ENCODE measurements around the gene DVL2.
"Not testable (repeated sequence)": the region's sequence is repeated elsewhere in the genome, so short reads cannot be mapped to it uniquely, and the experiment has no call there.

DVL2 gene

DNA sequence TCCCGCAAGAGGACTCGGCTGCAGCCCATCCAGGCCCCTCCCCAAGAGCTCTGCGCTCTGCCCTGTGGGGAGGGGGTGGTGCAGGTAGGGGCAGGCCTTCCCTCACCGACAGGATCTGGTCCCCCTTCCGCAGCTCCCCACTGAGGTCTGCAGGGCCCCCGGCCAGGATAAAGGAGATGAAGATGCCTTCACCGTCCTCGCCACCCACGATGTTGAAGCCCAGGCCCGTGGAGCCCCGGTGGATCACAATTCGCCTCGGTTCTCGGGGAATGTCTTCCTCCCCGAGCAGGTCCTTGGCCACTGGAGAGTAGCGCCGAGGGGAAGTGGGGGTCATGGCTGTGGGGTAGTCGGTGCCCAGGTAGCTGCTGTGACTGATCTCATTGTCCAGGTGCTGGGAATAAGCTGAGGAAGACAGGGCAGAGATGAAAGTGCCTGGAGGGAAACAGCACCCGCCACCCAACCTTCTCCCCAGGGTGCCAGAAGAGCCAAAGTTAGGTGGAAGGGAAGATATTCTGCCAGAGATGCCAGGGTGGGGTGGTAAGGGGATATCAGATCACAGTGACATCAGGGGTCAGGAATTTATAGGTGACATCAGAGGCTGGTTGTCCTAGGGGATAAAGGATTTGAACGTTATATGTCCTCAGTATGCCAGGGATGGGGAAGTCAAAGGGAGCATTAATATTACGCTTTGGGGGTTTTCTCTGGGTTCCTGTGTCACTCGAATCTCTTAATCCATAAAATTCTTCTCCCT, 37.5 kb downstream of the DVL2 start:
- DNase-seq (ENCODE audit: low spot score) = no peak

DNA sequence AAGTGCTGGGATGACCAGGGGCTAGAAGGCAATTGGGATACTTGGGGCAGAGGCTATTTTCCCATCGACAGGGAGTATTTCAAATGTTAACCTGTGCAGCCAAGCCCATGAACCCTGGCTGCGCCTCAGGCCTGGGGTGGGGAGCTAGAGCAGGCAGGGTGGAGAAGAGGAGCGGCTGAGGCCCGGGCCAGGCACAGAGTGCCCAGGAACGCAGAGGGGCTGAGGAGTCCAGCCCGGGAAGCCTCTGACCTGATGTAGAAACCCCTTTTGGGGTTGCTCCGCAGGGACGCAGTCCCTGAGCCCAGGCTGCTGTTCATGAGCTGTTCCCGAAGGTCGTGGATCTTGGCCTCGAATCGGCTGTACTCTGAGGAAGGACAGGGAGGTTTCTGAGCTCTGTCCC, 38.3 kb downstream of the DVL2 start:
- no peak for DNase-seq (ENCODE audit: low spot score)

DNA sequence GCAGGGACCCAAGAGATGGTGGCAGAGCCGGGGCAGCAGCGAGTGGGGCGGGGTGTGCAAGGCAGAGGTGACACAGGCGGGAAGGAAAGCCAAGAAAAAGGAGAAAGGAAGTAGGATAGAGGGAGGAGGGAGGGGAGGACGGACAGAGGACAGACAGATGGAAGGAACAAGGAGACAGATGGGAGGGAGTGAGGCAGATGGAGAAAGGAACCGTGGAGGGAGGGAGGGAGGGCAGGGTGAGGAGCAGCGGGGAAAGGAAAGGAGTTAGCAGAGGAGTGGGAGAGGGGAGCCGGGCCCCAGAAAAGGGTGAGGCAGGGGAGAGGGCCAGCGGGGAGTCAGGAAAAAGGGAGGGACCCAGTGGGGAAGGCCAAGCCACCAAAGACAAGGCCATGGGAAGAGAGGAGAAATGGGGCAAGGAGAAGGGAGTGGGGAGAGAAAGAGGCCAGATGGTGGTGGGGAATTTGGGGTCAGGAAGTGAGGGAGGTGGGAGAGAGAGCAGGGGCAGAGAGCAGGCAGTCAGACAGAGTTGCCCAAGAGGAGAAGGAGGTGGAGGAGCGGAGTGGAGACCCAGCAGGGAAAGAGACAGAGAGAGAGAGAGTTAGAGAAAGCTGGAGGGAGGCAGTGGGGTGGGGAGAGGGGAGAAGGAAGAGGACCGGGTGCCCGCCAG, 41.9 kb downstream of the DVL2 start:
- no peak for DNase-seq (ENCODE audit: low spot score)

DNA sequence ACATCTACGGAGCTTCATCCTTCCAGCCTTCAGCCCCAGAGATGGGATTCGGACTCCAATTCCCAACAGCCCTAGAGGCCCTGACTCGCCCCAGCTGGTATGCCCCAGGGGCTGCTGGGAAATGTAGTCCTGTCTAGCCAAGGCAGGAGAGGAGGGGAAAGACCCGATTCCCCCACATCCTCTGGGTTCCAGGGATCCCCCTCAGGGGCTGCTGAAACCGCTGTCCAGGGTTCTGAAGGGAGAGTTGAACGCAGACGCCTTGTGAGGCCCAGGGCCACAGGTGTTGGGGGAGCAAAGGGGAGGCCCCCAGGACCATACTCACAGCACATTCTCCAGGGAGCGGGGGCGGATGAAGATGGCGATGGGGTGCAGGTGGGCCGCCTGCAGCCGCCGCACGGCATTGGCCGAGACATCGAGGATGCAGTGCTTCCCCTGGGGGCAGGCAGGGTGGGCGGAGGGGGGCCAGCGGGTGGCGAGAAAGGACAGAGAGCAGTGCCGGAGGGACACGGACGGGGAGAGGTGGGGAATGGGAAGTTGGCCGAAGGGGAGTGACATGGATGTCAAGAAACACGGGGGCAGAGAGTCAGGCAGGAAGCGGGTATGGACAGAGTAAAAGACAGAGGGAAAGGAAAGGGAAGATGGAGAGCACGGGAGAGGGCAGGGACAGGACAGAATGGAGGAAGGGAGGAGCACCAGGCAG, 42.6 kb downstream of the DVL2 start:
- no peak for DNase-seq (ENCODE audit: low spot score)

DNA sequence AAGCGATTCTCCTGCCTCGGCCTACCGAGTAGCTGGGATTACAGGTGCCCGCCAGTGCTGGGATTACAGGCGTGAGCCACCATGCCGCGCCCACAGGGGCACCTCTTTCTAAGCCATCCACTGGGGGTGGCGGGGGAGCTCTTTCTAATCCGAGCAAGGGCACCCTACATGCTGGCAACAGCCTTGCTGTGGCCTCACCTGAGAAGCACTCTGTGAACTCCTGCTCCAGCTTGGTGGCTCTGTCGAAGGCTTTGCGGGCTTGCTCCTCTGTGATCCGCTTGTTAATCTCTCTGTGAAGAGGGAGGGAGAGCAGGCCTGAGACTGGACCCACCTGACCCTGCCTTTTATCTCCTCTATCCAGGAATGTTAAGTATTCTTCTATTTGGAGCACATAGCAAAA, 43.2 kb downstream of the DVL2 start:
- no peak for DNase-seq (ENCODE audit: low spot score)

DNA sequence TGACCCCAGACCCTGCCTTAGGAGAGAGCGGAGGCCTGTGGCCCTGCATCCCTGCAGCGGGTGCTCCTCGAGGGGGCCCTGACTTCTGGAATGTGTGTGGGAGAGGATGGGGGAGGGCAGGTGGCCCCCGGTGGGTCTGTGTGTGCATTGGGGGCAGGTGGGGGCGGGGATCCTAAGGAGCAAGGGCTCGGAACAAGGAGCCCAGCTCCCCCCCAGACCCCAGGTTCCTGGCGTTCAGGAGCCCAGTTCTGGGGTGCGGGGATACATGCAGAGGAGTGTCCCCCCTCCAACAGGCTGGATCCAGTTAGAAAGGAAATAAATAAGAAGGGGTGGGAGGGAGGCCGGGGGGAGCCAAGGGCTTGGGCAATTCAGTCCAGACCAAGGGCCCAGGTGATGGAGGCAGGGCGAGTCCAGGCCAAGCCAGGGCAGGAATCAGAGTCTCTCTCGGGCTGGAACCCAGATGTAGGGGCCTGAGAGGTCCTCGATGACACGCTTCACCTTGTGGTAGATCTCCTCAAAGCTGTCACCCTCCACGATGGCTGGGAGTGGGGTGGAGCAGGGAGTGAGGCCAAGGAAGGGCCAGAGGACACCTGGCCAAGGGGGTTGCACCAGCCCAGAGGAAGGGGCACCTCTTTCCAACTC, 43.9 kb downstream of the DVL2 start:
- DNase-seq (ENCODE audit: low spot score) = no peak

DNA sequence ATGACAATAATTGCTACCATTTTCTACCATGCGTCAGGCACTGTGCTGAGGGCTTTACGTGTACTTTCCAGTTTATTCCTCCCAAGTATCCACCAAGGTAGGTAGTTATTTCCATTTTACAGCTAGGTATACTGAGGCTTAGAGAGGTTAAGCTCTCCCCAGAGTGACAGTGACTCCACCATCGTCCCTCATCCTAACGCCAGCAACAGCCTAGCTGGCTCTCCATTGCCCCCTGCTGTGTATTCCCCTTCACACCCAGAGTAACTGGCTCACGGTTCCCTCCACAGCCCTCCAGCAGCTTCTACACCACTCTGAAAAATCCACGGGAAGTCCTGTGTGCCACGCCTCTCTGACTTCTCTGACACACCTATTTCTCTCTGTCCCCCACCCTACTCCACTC, 48.1 kb downstream of the DVL2 start:
- no peak for DNase-seq (ENCODE audit: low spot score)

DNA sequence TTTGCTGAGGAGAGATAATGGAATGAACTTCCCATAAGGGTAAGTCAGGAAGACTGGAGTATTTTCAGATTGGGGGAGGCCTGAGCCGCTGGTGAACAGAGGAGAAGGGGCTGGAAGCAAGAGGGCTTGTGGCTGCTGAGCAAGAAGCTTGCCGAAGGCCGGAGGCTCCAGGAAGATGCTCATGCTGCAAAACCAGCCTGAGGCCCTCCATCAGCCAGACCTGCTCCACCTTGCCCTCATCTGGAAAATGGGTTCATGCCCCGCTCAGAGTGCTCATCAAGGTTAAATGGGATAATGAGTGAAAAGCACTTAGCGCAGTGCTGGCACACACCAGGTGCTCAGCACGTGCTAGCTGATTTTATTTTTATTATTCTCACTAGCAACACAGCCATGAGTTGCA, 49.7 kb downstream of the DVL2 start:
- DNase-seq (ENCODE audit: low spot score) = no peak

DNA sequence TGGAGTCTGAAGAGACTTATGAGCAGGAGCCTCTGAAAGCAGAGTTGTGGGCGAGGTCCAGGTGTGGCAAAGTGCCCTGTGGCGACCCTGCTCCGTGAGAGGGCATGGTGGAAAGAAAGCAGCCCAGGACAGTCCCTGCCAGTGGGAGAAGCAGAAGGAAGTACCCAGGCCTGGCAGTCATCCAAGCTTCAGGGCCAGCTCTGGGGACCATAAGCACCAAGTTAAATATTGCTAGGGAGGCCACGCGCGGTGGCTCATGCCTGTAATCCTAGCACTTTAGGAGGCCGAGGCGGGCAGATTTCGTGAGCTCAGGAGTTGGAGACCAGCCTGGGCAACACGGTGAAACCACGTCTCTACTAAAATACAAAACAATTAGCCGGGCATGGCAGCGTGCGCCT, 50.2 kb downstream of the DVL2 start:
- no peak for DNase-seq (ENCODE audit: low spot score)

DNA sequence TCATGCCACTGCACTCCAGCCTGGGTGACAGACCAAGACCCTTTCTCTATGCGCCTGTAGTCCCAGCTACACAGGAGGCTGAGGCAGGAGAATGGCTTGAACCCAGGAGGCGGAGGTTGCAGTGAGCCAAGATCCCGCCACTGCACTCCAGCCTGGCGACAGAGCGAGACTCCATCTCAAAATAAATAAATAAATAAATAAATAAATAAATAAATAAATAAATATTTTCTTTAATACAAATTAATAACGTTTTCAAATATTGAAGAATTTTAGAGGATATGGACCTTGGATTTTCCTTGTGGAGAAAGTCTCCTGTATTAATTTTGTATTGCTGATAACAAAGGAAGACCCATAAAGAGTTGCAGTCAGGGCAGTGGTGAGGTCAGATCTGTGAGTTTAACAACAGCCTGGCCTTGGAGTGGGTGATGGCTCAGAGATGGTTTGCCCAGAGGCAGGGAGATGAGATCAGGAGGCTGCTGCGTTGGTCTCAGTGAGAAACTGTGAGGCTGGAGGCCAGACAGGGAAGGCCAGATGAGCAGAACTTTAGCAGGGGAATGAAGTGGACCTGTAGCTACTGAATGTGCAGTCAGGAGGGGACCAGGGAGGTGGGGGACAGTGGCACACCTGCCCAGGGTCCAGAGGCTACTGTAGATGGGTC, 50.8 kb downstream of the DVL2 start:
- no peak for DNase-seq (ENCODE audit: low spot score)

DNA sequence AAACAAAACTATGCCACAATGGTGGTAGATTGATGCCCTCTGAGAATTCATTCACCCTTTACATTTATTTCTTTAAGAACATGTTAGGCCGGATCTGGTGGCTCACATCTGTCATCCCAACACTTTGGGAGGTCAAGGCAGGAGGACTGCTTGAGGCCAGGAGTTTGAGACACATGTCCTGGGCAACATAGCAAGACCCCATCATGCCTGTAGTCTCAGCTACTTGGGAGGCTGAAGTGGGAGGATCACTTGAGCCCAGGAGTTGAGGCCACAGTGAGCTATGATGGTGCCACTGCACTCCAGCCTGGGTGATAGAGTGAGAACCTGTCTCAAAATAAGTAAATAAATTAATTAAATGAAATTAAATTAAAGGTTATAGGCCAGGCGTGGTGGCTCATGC, 52.2 kb downstream of the DVL2 start:
- not testable (repeated sequence) for DNase-seq (ENCODE audit: low spot score)

DNA sequence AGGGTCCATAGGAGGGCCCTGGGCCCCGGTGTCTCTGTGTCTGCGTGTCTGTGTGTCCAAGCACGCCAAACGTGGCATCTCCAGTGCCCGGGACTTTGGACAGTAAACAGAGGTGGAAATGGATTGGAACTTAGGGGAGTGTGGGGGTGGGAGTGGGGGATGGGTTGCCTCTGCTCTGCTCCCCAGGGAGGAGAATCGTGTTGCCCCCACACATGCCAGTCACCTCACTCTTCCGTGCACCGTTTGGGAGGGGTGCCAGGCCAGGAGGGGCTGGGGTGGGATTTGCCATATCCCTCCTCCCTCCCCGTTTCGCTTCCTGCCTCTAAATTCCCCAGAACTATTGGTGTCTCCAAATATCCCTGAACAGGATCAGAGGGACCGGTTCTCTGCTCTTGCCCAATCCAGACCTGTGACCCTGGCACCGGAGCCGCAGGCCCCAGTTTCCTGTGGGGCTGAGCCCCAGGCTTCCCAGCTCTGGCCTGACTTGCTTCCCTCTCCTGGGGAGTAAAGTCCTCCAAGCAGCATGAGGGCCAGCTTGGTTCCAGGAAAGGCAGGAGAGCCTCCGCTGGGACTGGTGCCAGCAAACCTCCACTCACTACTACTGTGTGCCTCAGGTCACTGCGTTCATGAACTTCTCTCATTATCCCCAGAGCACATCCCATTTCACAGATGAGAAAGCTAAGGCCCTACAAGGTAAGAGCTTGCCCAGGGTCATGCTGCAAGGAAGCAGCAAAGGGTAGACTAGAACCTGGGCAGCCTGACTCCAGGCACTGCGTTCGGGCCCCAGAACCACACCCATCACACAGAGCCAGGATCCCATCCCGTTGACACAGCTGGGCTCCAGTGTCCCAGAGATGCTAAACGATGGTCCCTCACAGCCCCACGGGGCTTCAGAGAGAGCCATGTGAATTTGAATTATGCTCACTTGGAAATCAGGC, 54.7 kb downstream of the DVL2 start, which contains the start of gene ASGR1:
TSS of gene ASGR1 (minus strand) at position 54 of the 938 bp plus-strand sequence. CDS start 807 bp downstream, outside the sequence.
- no peak for DNase-seq (ENCODE audit: low spot score)

DNA sequence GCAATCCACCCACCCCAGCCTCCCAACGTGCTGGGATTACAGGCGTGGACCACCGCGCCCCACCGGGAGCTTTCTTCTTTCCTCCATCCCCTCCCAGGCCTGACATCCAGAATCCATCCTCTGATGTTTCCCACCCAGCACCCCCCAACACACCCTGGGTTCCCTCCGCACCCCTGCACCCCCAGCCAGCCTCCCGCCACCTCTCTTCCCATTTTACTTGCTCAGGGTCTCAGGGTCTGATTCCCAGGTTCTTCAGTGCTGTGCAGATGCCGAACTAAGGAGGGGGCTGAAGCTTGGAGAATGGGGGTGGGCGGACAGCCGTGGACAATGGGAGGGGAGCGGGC, 55.4 kb downstream of the DVL2 start:
- no peak for DNase-seq (ENCODE audit: low spot score)

DNA sequence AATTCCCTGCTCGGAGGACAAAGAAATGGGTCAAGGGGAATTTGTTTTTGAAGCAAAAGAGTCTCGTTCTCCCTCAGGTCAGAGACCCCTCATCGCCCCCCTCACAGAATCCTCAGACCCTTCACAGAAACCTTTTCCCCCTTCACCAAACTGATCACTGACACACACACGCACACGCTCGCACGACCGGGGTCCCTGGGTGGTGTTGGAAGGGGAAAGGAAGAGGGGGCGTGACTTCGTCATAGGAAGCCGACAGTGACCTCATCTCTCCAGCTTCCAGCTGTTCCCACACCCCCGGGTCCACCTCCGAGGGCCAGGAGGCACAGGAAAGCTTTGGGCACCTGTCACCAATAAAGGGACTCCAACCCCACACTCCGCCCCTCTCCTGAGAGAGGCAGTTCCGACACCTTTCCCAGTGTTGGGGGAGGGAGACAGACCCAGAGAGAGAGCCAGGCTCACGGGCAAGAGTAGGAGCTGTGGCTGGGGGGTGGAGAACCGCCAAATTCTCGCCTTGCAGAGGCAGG, 56.3 kb downstream of the DVL2 start:
- no peak for DNase-seq (ENCODE audit: low spot score)

DNA sequence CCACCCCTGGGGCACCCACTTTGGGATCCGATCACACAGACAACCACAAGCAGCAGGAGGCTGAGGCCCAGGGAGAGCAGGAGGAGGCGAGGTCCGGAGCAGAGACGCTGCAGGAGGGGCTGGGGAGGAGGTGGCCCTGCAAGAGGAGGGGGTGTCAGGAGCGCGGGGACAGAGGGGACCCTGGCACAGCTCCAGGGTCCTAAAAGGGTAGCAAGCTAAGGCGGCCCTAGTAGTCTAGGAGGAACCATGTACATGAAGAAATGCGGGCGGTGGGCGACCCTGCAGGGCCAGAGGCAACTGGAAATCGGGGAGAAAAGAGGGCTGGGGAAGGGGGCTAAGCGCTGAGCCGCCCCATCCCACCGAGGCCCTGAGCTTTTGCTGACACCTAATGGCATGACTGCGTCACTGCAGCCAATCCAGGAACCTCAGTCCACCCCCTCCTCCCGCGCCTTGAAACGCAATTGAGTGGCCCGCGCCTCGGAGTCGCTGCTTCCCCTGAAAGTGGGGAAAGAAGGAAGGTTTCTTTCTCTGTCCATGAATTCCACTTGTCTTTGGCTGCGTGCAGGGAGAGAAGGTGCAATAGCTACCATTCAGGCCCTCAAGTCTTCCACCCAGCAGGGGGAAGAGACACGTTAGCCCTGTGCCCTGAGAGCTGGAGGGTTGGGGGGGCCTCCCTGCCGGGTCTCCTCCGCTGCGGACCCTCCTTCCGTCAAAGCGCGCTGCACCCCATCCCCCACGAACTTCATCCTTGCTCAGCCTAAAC, 56.9 kb downstream of the DVL2 start:
- peak; percentile 59 for DNase-seq (ENCODE audit: low spot score)

DNA sequence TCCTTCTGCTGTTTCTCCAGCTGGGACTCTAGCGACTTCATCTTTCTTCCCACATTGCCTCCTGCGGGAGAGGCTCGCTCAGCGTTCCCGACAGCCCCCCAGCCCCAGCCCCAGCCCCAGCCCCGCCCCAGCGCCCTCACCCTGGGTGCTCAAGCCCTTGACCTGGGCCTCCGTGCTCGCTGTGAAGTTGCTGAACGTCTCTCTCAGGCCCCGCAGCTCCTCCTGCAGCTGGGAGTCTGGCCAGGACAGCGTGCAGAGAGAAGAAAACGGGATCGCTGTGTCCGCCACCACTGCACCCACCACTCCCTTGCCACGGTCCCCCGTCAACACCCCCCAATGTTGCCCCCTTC, 57.5 kb downstream of the DVL2 start:
- no peak for DNase-seq (ENCODE audit: low spot score)

DNA sequence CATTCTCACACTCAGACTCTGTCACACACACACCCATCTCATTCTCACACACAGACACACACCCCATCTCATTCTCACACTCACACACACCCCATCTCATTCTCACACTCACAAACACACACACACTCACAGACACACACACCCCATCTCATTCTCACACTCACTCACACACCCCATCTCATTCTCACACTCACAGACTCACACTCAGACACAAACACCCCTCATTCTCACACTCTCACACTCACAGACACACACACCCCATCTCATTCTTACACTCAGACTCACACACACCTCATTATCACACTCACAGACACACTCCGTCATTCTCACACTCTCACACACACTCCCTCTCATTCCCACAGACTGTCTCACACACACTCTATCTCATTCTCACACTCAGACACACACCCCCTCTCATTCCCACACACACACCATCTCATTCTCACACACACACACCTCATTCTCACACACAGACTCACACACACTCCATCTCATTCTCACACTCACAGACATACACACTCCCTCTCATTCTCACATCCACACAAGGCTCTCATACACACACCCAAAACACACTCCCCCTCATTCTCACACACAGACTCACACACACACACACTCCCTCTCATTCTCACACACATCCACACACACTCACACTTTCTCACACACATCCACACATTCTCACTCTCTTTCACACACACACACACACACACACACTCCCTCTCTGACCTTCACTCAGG, 58.0 kb downstream of the DVL2 start:
- DNase-seq (ENCODE audit: low spot score) = no peak

All from CD4-positive, alpha-beta T cell treated with Interleukin-6 at 100 ng/mL for 8 hours (primary cell).